WTC11 (cell line): ENCODE data around the gene ALS2CL. TPM values are rescaled to one million over a fixed set of nuclear protein-coding genes. Genes with fewer than 3 reads are reported as not detected.

ENCODE experiments used
- ATAC-seq: fragments of 200-7000 bp; cut with Tn5 transposase; 2 replicates; pipeline ENCODE4 v1.10.0; 2021; ENCODE audit warnings: mild to moderate bottlenecking, moderate library complexity
- CTCF ChIA-PET: fragments of 300-600 bp; sonication (Branson Sonifier 250); formaldehyde crosslinking; loops from one replicate; lab custom pipeline; 2021; ENCODE audit warnings: antibody characterized with exemption; lab: Charles Lee
- POLR2A ChIA-PET: fragments of 350-600 bp; sonication (Branson Sonifier 250); formaldehyde crosslinking; loops from one replicate; lab custom pipeline; 2021; ENCODE audit warnings: antibody characterized with exemption; lab: Charles Lee
- DNase-seq: peaks from one replicate; pipeline ENCODE4 v3.0.0; 2021; ENCODE audit warnings: low spot score
- H3K27ac Mint-ChIP-seq: 2 replicates; pipeline ENCODE4 v1.8.0; 2021; ENCODE audit warnings: mixed read lengths
- H3K27me3 Mint-ChIP-seq: 2 replicates; pipeline ENCODE4 v1.8.0; 2021; ENCODE audit warnings: low read depth, mild to moderate bottlenecking, moderate library complexity, mixed read lengths
- H3K36me3 Mint-ChIP-seq: 2 replicates; pipeline ENCODE4 v1.8.0; 2021; ENCODE audit warnings: mixed read lengths
- H3K4me1 Mint-ChIP-seq: 2 replicates; pipeline ENCODE4 v1.8.0; 2022; ENCODE audit warnings: mixed read lengths
- H3K4me3 Mint-ChIP-seq: 2 replicates; pipeline ENCODE4 v1.8.0; 2021; ENCODE audit warnings: mild to moderate bottlenecking, moderate library complexity, mixed read lengths
- H3K9me3 Mint-ChIP-seq: 2 replicates; pipeline ENCODE4 v1.8.0; 2021; ENCODE audit warnings: mixed read lengths
- CREM ChIP-seq: sonication (generic); formaldehyde crosslinking; IDR thresholded peaks from 2 replicates; pipeline ENCODE4 v1.8.1; 2022; ENCODE audit warnings: mild to moderate bottlenecking, missing genetic modification reagents, moderate library complexity
- EMX1 ChIP-seq: fragments of 250-450 bp; sonication (Bioruptor Pico); IDR thresholded peaks from 2 replicates; pipeline ENCODE4 v1.8.0; 2021; ENCODE audit warnings: mild to moderate bottlenecking
- ESRRA ChIP-seq: sonication (generic); formaldehyde crosslinking; IDR thresholded peaks from 2 replicates; pipeline ENCODE4 v1.8.1; 2022; ENCODE audit warnings: mild to moderate bottlenecking, missing genetic modification reagents, borderline replicate concordance
- GRHL2 ChIP-seq: fragments of 250-450 bp; sonication (Bioruptor Pico); IDR thresholded peaks from 2 replicates; pipeline ENCODE4 v1.8.0; 2022; ENCODE audit warnings: mild to moderate bottlenecking, moderate library complexity; ENCODE audit not compliant: insufficient replicate concordance, severe bottlenecking
- JAZF1 ChIP-seq: fragments of 250-450 bp; sonication (Bioruptor Pico); IDR thresholded peaks from 2 replicates; pipeline ENCODE4 v1.9.0; 2021; ENCODE audit warnings: moderate library complexity, mild to moderate bottlenecking, inconsistent platforms
- JUN ChIP-seq: sonication (generic); formaldehyde crosslinking; IDR thresholded peaks from 2 replicates; pipeline ENCODE4 v1.8.0; 2023; ENCODE audit warnings: mild to moderate bottlenecking, missing genetic modification reagents
- MXD4 ChIP-seq: fragments of 250-450 bp; sonication (Bioruptor Pico); IDR thresholded peaks from 2 replicates; pipeline ENCODE4 v1.8.0; 2021; ENCODE audit warnings: mild to moderate bottlenecking, moderate library complexity, borderline replicate concordance
- SOX15 ChIP-seq: fragments of 250-450 bp; sonication (Bioruptor Pico); IDR thresholded peaks from 2 replicates; pipeline ENCODE4 v1.9.0; 2021; ENCODE audit warnings: mild to moderate bottlenecking
- TP53 ChIP-seq: sonication (generic); formaldehyde crosslinking; IDR thresholded peaks from 2 replicates; pipeline ENCODE4 v1.8.1; 2023; ENCODE audit warnings: mild to moderate bottlenecking, missing genetic modification reagents
- ZBTB21 ChIP-seq: sonication (generic); formaldehyde crosslinking; IDR thresholded peaks from 2 replicates; pipeline ENCODE4 v1.8.1; 2023; ENCODE audit warnings: mild to moderate bottlenecking, missing genetic modification reagents, borderline replicate concordance
- ZNF121 ChIP-seq: sonication (generic); formaldehyde crosslinking; IDR thresholded peaks from 2 replicates; pipeline ENCODE4 v1.8.0; 2023; ENCODE audit warnings: missing genetic modification reagents
- ZNF423 ChIP-seq: fragments of 250-450 bp; sonication (Bioruptor Pico); IDR thresholded peaks from 2 replicates; pipeline ENCODE4 v2.1.2; 2022; ENCODE audit warnings: mild to moderate bottlenecking, moderate library complexity
- ZNF671 ChIP-seq: fragments of 250-450 bp; sonication (Bioruptor Pico); IDR thresholded peaks from 2 replicates; pipeline ENCODE4 v1.8.0; 2021; ENCODE audit warnings: mild to moderate bottlenecking
- total RNA-seq: library from RNA; stranded (reverse); gene quantifications from 3 replicates; pipeline ENCODE4 v1.2.3, GENCODE V29; 2021
- TF ChIP-seq, protein P1 (sequence below): sonication (generic); formaldehyde crosslinking; conservative IDR thresholded peaks from 2 replicates; pipeline ENCODE4 v1.8.1; 2022; ENCODE audit warnings: mild to moderate bottlenecking, missing genetic modification reagents
- TF ChIP-seq, protein P2 (sequence below): fragments of 200-600 bp; IDR thresholded peaks from 2 replicates; pipeline ENCODE4 v1.8.0; 2022; ENCODE audit warnings: antibody characterized with exemption
- TF ChIP-seq, protein P3 (sequence below): fragments of 250-450 bp; sonication (Bioruptor Pico); IDR thresholded peaks from 2 replicates; pipeline ENCODE4 v1.9.0; 2021; ENCODE audit warnings: moderate library complexity, mild to moderate bottlenecking, inconsistent platforms, borderline replicate concordance
- TF ChIP-seq, protein P4 (sequence below): fragments of 250-450 bp; sonication (Bioruptor Pico); IDR thresholded peaks from 2 replicates; pipeline ENCODE4 v1.9.0; 2021; ENCODE audit warnings: mild to moderate bottlenecking
- TF ChIP-seq, protein P5 (sequence below): sonication (generic); formaldehyde crosslinking; IDR thresholded peaks from 2 replicates; pipeline ENCODE4 v1.8.1; 2023; ENCODE audit warnings: mild to moderate bottlenecking, missing genetic modification reagents, moderate library complexity
- TF ChIP-seq, protein P6 (sequence below): sonication (generic); formaldehyde crosslinking; conservative IDR thresholded peaks from 2 replicates; pipeline ENCODE4 v1.8.1; 2023; ENCODE audit warnings: mild to moderate bottlenecking, low read depth, missing genetic modification reagents, moderate library complexity
- TF ChIP-seq, protein P7 (sequence below): fragments of 250-450 bp; sonication (Bioruptor Pico); IDR thresholded peaks from 2 replicates; pipeline ENCODE4 v2.1.2; 2022; ENCODE audit warnings: mild to moderate bottlenecking, moderate library complexity

ALS2CL gene
- total RNA-seq, 1 experiment from 2014 or later: 12.6 TPM

DNA sequence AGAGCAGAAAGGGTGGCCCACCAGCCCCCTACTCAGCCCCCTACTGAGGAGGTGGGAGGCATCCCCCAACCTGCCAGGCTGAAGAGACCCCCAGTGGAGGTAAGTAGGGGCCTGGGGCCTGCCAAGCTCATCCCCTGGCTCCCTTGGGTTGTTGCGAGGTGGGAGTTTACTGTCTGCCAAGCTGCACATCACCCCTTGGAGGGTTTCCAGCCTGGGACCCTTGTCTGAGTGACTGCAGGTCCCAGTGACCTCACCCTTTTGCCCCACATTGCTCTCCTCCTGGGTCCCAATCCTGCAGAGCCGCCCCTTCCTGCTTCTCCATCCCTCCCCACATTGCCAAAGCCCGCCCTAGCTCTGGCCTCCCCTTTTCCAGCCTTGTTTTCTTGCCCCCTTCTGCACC is 1.0 kb upstream of the ALS2CL start (continued):
- no peak for TF ChIP-seq MXD4 (CRISPR knock-in tag)
- TF ChIP-seq CREM (CRISPR knock-in tag): no peak
- TF ChIP-seq, protein P1, sequence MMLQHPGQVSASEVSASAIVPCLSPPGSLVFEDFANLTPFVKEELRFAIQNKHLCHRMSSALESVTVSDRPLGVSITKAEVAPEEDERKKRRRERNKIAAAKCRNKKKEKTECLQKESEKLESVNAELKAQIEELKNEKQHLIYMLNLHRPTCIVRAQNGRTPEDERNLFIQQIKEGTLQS (CRISPR knock-in tag): no peak

DNA sequence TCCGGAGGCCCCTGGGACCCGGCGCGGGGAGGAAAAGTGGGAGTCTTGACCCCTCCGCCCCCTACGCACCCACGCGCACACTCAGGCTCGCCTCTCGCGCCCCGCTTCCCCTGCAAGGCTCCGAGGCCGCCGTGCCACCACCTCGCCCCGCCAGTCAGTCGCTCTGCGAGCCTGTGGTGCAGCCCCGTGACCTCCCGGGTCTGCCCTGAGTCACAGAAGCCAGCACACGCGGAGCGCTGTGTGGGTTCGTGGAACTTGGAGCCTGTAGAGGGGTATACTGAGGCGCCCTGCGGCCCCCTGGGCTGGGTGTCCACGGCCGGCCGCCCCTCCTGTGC is 380 bp upstream of the ALS2CL start:
- 0 out of 2 replicates have a peak, but pooled peaks have one; percentile 6 for TF ChIP-seq ZNF423 (CRISPR knock-in tag)
- no peak for TF ChIP-seq ZBTB21 (CRISPR knock-in tag)
- H3K4me3 Mint-ChIP-seq: peak overlapping the region; percentile 20; the same call in 1 of the 2 replicates
- ATAC-seq (peak; percentile 2; the same call in 1 of the 2 replicates), DNase-seq (no peak)
- POLR2A ChIA-PET: interaction anchor here (0.5 kb wide), 1 partner anchor 408 kb away, joined by 3 read pairs; no protein-coding TSS in a partner anchor
- CTCF ChIA-PET: interaction anchor here (0.5 to 4.1 kb wide), 20 partner anchors 9 to 316 kb away, joined by 3 to 20 read pairs (median 4); partner anchors contain the start of gene PRSS50
- no peak overlapping the region for H3K27ac Mint-ChIP-seq
- H3K4me1 Mint-ChIP-seq: peaks cover 22% of the 10 kb centered on the region
- no peaks in the 10 kb centered on the region for H3K36me3 Mint-ChIP-seq
- H3K9me3 Mint-ChIP-seq: no peaks in the 10 kb centered on the region
- peaks cover 25% of the 10 kb centered on the region for H3K27me3 Mint-ChIP-seq

DNA sequence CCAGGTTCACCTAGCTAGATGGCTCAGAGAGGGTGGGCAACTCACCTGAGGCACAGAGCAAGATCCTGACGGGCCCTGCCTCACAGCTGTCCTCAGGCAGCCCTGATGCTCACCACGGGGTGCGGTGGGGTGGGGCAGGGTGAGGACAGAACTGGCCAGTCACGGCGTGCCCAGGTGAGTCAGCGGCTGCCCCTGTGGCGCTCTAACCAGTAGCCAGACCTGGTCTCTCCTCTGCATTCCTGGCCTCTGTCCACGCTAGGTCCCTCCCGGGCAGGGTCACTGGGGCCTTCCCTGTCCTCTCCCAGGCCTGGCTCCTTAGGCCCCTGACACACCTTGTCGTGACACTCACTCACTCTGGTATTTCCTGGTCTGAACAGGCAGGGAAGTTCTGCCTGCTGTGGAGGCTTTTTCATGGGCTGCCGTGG is 901 bp downstream of the ALS2CL start:
- no peak overlapping the region for H3K27ac Mint-ChIP-seq

DNA sequence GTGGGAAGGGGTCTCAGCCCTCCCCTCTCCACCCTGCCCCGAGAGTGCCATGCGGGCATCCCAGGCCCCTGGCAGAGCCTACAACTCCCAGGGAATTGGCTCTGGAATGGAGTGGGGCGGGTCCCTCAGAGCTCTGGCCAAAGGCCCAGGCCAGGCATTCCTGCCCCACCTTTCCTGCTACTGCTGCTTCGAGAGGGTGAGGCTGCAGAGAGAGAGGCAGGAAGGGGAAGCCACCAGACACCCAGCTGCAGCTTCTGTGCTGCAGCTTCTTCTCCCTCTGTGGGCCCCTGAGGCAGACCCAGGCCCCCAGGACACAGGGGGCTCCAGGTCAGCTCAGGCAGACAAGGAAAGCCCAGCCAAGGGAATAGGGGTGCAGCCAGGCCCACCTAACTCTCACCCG is 2.7 kb downstream of the ALS2CL start:
- POLR2A ChIA-PET: no interaction called here
- Mint-ChIP-seq H3K9me3 (no peaks in the 10 kb centered on the region), H3K27ac (no peak overlapping the region), H3K27me3 (peaks cover 25% of the 10 kb centered on the region), H3K4me3 (no peak overlapping the region), H3K4me1 (peaks cover 22% of the 10 kb centered on the region), H3K36me3 (no peaks in the 10 kb centered on the region)
- ATAC-seq: no peak
- no peak for DNase-seq
- CTCF ChIA-PET: interaction anchor here (0.8 to 1.9 kb wide), 5 partner anchors 27 to 241 kb away, joined by 3 to 5 read pairs (median 3); partner anchors contain the start of gene PRSS50
- TF ChIP-seq ZNF121 (CRISPR knock-in tag) (no peak), JUN (no peak), GRHL2 (CRISPR knock-in tag) (no peak), ZNF423 (CRISPR knock-in tag) (no peak), JAZF1 (CRISPR knock-in tag) (no peak), EMX1 (no peak), ESRRA (no peak), SOX15 (CRISPR knock-in tag) (no peak), TP53 (CRISPR knock-in tag) (no peak)
- TF ChIP-seq, protein P2, sequence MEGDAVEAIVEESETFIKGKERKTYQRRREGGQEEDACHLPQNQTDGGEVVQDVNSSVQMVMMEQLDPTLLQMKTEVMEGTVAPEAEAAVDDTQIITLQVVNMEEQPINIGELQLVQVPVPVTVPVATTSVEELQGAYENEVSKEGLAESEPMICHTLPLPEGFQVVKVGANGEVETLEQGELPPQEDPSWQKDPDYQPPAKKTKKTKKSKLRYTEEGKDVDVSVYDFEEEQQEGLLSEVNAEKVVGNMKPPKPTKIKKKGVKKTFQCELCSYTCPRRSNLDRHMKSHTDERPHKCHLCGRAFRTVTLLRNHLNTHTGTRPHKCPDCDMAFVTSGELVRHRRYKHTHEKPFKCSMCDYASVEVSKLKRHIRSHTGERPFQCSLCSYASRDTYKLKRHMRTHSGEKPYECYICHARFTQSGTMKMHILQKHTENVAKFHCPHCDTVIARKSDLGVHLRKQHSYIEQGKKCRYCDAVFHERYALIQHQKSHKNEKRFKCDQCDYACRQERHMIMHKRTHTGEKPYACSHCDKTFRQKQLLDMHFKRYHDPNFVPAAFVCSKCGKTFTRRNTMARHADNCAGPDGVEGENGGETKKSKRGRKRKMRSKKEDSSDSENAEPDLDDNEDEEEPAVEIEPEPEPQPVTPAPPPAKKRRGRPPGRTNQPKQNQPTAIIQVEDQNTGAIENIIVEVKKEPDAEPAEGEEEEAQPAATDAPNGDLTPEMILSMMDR: no peak
- TF ChIP-seq, protein P3, sequence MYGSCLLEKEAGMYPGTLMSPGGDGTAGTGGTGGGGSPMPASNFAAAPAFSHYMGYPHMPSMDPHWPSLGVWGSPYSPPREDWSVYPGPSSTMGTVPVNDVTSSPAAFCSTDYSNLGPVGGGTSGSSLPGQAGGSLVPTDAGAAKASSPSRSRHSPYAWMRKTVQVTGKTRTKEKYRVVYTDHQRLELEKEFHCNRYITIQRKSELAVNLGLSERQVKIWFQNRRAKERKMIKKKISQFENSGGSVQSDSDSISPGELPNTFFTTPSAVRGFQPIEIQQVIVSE: no peak
- TF ChIP-seq, protein P4, sequence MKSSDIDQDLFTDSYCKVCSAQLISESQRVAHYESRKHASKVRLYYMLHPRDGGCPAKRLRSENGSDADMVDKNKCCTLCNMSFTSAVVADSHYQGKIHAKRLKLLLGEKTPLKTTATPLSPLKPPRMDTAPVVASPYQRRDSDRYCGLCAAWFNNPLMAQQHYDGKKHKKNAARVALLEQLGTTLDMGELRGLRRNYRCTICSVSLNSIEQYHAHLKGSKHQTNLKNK (CRISPR knock-in tag): no peak
- TF ChIP-seq, protein P5, sequence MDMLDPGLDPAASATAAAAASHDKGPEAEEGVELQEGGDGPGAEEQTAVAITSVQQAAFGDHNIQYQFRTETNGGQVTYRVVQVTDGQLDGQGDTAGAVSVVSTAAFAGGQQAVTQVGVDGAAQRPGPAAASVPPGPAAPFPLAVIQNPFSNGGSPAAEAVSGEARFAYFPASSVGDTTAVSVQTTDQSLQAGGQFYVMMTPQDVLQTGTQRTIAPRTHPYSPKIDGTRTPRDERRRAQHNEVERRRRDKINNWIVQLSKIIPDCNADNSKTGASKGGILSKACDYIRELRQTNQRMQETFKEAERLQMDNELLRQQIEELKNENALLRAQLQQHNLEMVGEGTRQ (CRISPR knock-in tag): no peak
- TF ChIP-seq, protein P6, sequence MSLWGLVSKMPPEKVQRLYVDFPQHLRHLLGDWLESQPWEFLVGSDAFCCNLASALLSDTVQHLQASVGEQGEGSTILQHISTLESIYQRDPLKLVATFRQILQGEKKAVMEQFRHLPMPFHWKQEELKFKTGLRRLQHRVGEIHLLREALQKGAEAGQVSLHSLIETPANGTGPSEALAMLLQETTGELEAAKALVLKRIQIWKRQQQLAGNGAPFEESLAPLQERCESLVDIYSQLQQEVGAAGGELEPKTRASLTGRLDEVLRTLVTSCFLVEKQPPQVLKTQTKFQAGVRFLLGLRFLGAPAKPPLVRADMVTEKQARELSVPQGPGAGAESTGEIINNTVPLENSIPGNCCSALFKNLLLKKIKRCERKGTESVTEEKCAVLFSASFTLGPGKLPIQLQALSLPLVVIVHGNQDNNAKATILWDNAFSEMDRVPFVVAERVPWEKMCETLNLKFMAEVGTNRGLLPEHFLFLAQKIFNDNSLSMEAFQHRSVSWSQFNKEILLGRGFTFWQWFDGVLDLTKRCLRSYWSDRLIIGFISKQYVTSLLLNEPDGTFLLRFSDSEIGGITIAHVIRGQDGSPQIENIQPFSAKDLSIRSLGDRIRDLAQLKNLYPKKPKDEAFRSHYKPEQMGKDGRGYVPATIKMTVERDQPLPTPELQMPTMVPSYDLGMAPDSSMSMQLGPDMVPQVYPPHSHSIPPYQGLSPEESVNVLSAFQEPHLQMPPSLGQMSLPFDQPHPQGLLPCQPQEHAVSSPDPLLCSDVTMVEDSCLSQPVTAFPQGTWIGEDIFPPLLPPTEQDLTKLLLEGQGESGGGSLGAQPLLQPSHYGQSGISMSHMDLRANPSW: no peak

More for the DNA sequence above, 901 bp downstream of the ALS2CL start:
- Mint-ChIP-seq H3K27me3 (peaks cover 25% of the 10 kb centered on the region), H3K9me3 (no peaks in the 10 kb centered on the region), H3K4me3 (peak overlapping the region; percentile 69), H3K4me1 (peaks cover 22% of the 10 kb centered on the region), H3K36me3 (no peaks in the 10 kb centered on the region)
- CTCF ChIA-PET: interaction anchor here (1.0 to 4.1 kb wide), 10 partner anchors 14 to 229 kb away, joined by 3 to 20 read pairs (median 6); partner anchors contain the start of gene PRSS50
- peak; percentile 47 for DNase-seq
- POLR2A ChIA-PET: no interaction called here
- no peak; the same call in none of the 2 replicates for ATAC-seq
- TF ChIP-seq ZNF121 (CRISPR knock-in tag): 0 out of 2 replicates have a peak, but pooled peaks have one; percentile 32
- TF ChIP-seq, protein P7, sequence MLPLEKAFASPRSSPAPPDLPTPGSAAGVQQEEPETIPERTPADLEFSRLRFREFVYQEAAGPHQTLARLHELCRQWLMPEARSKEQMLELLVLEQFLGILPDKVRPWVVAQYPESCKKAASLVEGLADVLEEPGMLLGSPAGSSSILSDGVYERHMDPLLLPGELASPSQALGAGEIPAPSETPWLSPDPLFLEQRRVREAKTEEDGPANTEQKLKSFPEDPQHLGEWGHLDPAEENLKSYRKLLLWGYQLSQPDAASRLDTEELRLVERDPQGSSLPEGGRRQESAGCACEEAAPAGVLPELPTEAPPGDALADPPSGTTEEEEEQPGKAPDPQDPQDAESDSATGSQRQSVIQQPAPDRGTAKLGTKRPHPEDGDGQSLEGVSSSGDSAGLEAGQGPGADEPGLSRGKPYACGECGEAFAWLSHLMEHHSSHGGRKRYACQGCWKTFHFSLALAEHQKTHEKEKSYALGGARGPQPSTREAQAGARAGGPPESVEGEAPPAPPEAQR (CRISPR knock-in tag): no peak
- no peak for TF ChIP-seq ZNF423 (CRISPR knock-in tag)
- TF ChIP-seq ZNF671 (CRISPR knock-in tag): no peak
